Gastrocnemius medialis (tissue), 4 donors: Measurements from ENCODE around the gene TECPR2. TPM values are rescaled to one million over a fixed set of nuclear protein-coding genes. Genes with fewer than 3 reads are reported as not detected.

Source experiments
- ATAC-seq, 2 donors: fragments of 150-250 bp; one replicate each; pipeline ENCODE4 v1.9.1; 2016
- DNase-seq, 2 donors: peaks; one replicate each; pipeline ENCODE4 v3.0.0-alpha.2; 2019
- H3K27ac ChIP-seq, 4 donors: fragments of 200-600 bp; sonication (generic); 1 replicate in 1 of 4; 2 replicates in 3 of 4; pipeline ENCODE4 v1.5.1; 2016 to 2018; ENCODE audit warnings: mild to moderate bottlenecking in 2 of 4, moderate library complexity in 1 of 4
- H3K27me3 ChIP-seq, 3 donors: fragments of 200-600 bp; sonication (generic) in 2 of 3; 1 replicate in 1 of 3; 2 replicates in 2 of 3; pipeline versions ENCODE4 v1.5.1 to v1.6.0; 2016 to 2019; ENCODE audit warnings: mild to moderate bottlenecking in 1 of 3, moderate library complexity in 1 of 3
- H3K36me3 ChIP-seq, 2 donors: fragments of 200-600 bp; sonication (generic) in 1 of 2; one replicate each; pipeline ENCODE4 v1.5.1; 2017 to 2018
- H3K4me1 ChIP-seq, 2 donors: fragments of 200-600 bp; sonication (generic) in 1 of 2; one replicate each; pipeline ENCODE4 v1.5.1; 2016 to 2017; ENCODE audit warnings: mild to moderate bottlenecking in 2 of 2
- H3K4me3 ChIP-seq, 4 donors: fragments of 200-600 bp; sonication (generic) in 3 of 4; 1 replicate in 1 of 4; 2 replicates in 3 of 4; pipeline ENCODE4 v1.5.1; 2016 to 2019; ENCODE audit warnings: mild to moderate bottlenecking in 2 of 4
- H3K9me3 ChIP-seq, 3 donors: fragments of 200-600 bp; sonication (generic) in 2 of 3; 1 replicate in 1 of 3; 2 replicates in 2 of 3; pipeline ENCODE4 v1.5.1; 2016 to 2019
- CTCF ChIP-seq, 5 experiments: fragments of 450-650 bp in 3 of 5; fragments of 200-600 bp in 2 of 5; sonication (generic) in 2 of 5; IDR thresholded peaks in 4 of 5; conservative IDR thresholded peaks in 1 of 5; 1 replicate in 4 of 5; 2 replicates in 1 of 5; pipeline ENCODE4 v1.5.1; 2016 to 2019; ENCODE audit warnings: antibody characterized with exemption in 5 of 5, mild to moderate bottlenecking in 3 of 5, moderate library complexity in 3 of 5
- POLR2A ChIP-seq, 2 donors: fragments of 450-650 bp; IDR thresholded peaks; one replicate each; pipeline ENCODE4 v1.6.1; 2017; ENCODE audit warnings: antibody characterized with exemption in 2 of 2, mild to moderate bottlenecking in 2 of 2, moderate library complexity in 2 of 2
- in situ Hi-C, 4 donors: fragments of 200-750 bp; cut with MboI; loops; one replicate each; pipeline versions ENCODE4 v1.15.0 to v1.8.0; 2017; ENCODE audit warnings: low sequenced_read_pairs in 4 of 4
- intact Hi-C: fragments of 100-400 bp; cut with DNase I; formaldehyde crosslinking; loops from one replicate; pipeline ENCODE4 v1.15.1; 2023; ENCODE audit warnings: low total_unique reads
- total RNA-seq, 4 donors: library from RNA; depleted of rRNA; stranded (reverse); fragments of >200 nt; gene quantifications; one replicate each; pipeline versions ENCODE4 v1.1.0 to v1.2.3, GENCODE V29; 2016

Gene TECPR2
- total RNA-seq, 4 donors from 2014 or later: 10.0 to 45.0 (median 20.2) TPM

GRCh38 chr14:102408724-102409123, 46.0 kb downstream of the TECPR2 start:
- Histone ChIP-seq H3K9me3 (no peaks in the 10 kb centered on the region), H3K4me1 (peaks cover 32 to 42% of the 10 kb centered on the region in 2 donors), H3K27me3 (no peaks in the 10 kb centered on the region), H3K36me3 (no peaks in the 10 kb centered on the region), H3K27ac (peak overlapping the region; percentile 86 to 96 (median 90)), H3K4me3 (no peak overlapping the region)
- peak; percentile 52 to 77 for DNase-seq
- in situ Hi-C loops (no loop called here), intact Hi-C loops (loop anchor here (2.0 to 5.0 kb wide), 2 partner anchors 46 to 91 kb away; partner anchors contain the start of genes CINP, TECPR2 and ZNF839)
- TF ChIP-seq POLR2A (IDR thresholded peaks at IDR 0.05) (no peak), CTCF (IDR thresholded peaks at IDR 0.05 in 4 of 5, conservative IDR thresholded peaks at IDR 0.05 in 1 of 5) (no peak)
- ATAC-seq: peak; percentile 59 to 67

GRCh38 chr14:102415671-102416070, 52.9 kb downstream of the TECPR2 start:
- in situ Hi-C loops: no loop called here
- Histone ChIP-seq H3K27me3 (no peaks in the 10 kb centered on the region), H3K9me3 (no peaks in the 10 kb centered on the region), H3K4me3 (no peak overlapping the region), H3K36me3 (peaks cover 0 to 11% of the 10 kb centered on the region in 2 donors), H3K4me1 (peaks cover 0 to 7% of the 10 kb centered on the region in 2 donors), H3K27ac (no peak overlapping the region)
- TF ChIP-seq POLR2A (IDR thresholded peaks at IDR 0.05): no peak
- TF ChIP-seq CTCF (IDR thresholded peaks at IDR 0.05 in 4 of 5, conservative IDR thresholded peaks at IDR 0.05 in 1 of 5): no peak
- no peak for DNase-seq
- intact Hi-C loops: no loop called here
- ATAC-seq: no peak

GRCh38 chr14:102417001-102417431, 54.3 kb downstream of the TECPR2 start:
- DNase-seq (no peak), ATAC-seq (no peak)
- no peak for TF ChIP-seq CTCF (IDR thresholded peaks at IDR 0.05 in 4 of 5, conservative IDR thresholded peaks at IDR 0.05 in 1 of 5)
- TF ChIP-seq POLR2A (IDR thresholded peaks at IDR 0.05): no peak
- no peaks in the 10 kb centered on the region for H3K9me3 ChIP-seq
- no peak overlapping the region for H3K27ac ChIP-seq
- peaks cover 0 to 11% of the 10 kb centered on the region in 2 donors for H3K36me3 ChIP-seq
- in situ Hi-C loops: no loop called here
- peaks cover 0 to 16% of the 10 kb centered on the region in 2 donors for H3K4me1 ChIP-seq
- no peaks in the 10 kb centered on the region for H3K27me3 ChIP-seq
- no peak overlapping the region for H3K4me3 ChIP-seq
- intact Hi-C loops: no loop called here

GRCh38 chr14:102417646-102418045, 54.9 kb downstream of the TECPR2 start:
- no peak for ATAC-seq
- Histone ChIP-seq H3K36me3 (peaks cover 0 to 11% of the 10 kb centered on the region in 2 donors), H3K27ac (no peak overlapping the region), H3K9me3 (no peaks in the 10 kb centered on the region), H3K27me3 (no peaks in the 10 kb centered on the region), H3K4me1 (peaks cover 0 to 16% of the 10 kb centered on the region in 2 donors), H3K4me3 (no peak overlapping the region)
- in situ Hi-C loops (no loop called here), intact Hi-C loops (no loop called here)
- no peak for DNase-seq
- TF ChIP-seq POLR2A (IDR thresholded peaks at IDR 0.05) (no peak), CTCF (IDR thresholded peaks at IDR 0.05 in 4 of 5, conservative IDR thresholded peaks at IDR 0.05 in 1 of 5) (no peak)
